GM23248 (cell line): ENCODE measurements around the gene ZFAND5. TPM values are rescaled to one million over a fixed set of nuclear protein-coding genes. Genes with fewer than 3 reads are reported as not detected.

Experiments
- DNase-seq: peaks from one replicate; pipeline ENCODE4 v3.0.0-alpha.2; 2015
- H2AFZ ChIP-seq: fragments of 200-600 bp; sonication (generic); 2 replicates; pipeline ENCODE4 v1.6.1; 2016; ENCODE audit warnings: antibody characterized with exemption
- H3F3A ChIP-seq: fragments of 200-600 bp; sonication (generic); 2 replicates; pipeline ENCODE4 v1.6.1; 2016; ENCODE audit warnings: mild to moderate bottlenecking, antibody characterized with exemption, mixed run types; ENCODE audit not compliant: insufficient read depth
- H3K27ac ChIP-seq: fragments of 200-600 bp; sonication (generic); 2 replicates; pipeline ENCODE4 v1.5.1; 2016; ENCODE audit warnings: mild to moderate bottlenecking
- H3K27me3 ChIP-seq: fragments of 200-600 bp; sonication (generic); replicated peaks from 2 replicates; pipeline ENCODE4 v1.6.1; 2016; ENCODE audit warnings: mild to moderate bottlenecking; ENCODE audit not compliant: insufficient read depth
- H3K36me3 ChIP-seq: fragments of 200-600 bp; sonication (generic); 2 replicates; pipeline ENCODE4 v1.6.1; 2016; ENCODE audit warnings: low read depth, mild to moderate bottlenecking
- H3K4me1 ChIP-seq: fragments of 200-600 bp; sonication (generic); 2 replicates; pipeline ENCODE4 v1.6.1; 2016; ENCODE audit warnings: mild to moderate bottlenecking; ENCODE audit not compliant: insufficient read depth
- H3K4me2 ChIP-seq: fragments of 200-600 bp; sonication (generic); one replicate; pipeline ENCODE4 v1.6.1; 2016; ENCODE audit warnings: mild to moderate bottlenecking; ENCODE audit not compliant: unreplicated experiment
- H3K4me3 ChIP-seq: fragments of 200-600 bp; sonication (generic); 2 replicates; pipeline ENCODE4 v1.5.1; 2016; ENCODE audit warnings: mild to moderate bottlenecking
- H3K79me2 ChIP-seq: fragments of 200-600 bp; sonication (generic); 2 replicates; pipeline ENCODE4 v1.6.1; 2016; ENCODE audit warnings: mild to moderate bottlenecking; ENCODE audit not compliant: insufficient read depth
- H3K9ac ChIP-seq: fragments of 200-600 bp; sonication (generic); 2 replicates; pipeline ENCODE4 v1.6.1; 2016; ENCODE audit warnings: mild to moderate bottlenecking
- H3K9me2 ChIP-seq: fragments of 200-600 bp; sonication (generic); 2 replicates; pipeline ENCODE4 v1.6.1; 2016; ENCODE audit warnings: mixed run types, mild to moderate bottlenecking, moderate library complexity; ENCODE audit not compliant: insufficient read depth
- H3K9me3 ChIP-seq: fragments of 200-600 bp; sonication (generic); one replicate; pipeline ENCODE4 v1.6.1; 2017; ENCODE audit warnings: low read depth
- H4K20me1 ChIP-seq: fragments of 200-600 bp; sonication (generic); 2 replicates; pipeline ENCODE4 v1.6.0; 2016; ENCODE audit not compliant: insufficient read depth
- EZH2 ChIP-seq: fragments of 200-600 bp; sonication (generic); IDR thresholded peaks from 2 replicates; pipeline ENCODE4 v1.6.1; 2018; ENCODE audit warnings: antibody characterized with exemption, mild to moderate bottlenecking; ENCODE audit not compliant: insufficient read depth, poor library complexity, severe bottlenecking
- EZH2phosphoT487 ChIP-seq: fragments of 200-600 bp; sonication (generic); IDR thresholded peaks from 2 replicates; pipeline ENCODE4 v1.6.1; 2018; ENCODE audit warnings: antibody characterized with exemption, moderate library complexity, mild to moderate bottlenecking, low read depth; ENCODE audit not compliant: insufficient read depth
- WGBS, 2 experiments: methylation state at CpG; one replicate each; pipeline ENCODE4 v1.1.6; 2015 to 2017; ENCODE audit warnings: low lambda C conversion rate in 2 of 2, low coverage in 1 of 2; ENCODE audit errors: missing lambda C conversion rate in 2 of 2; 5-methylcytosine and 5-hydroxymethylcytosine counted together
- in situ Hi-C: fragments of 300-500 bp; cut with MboI; formaldehyde crosslinking; loops from 2 replicates; pipeline ENCODE4 v1.15.0; 2020
- polyA plus RNA-seq: library from polyadenylated mRNA; unstranded; fragments of >200 nt; fragmentation: Nextera tagmentation; extraction: Ambion mirVana; gene quantifications from 2 replicates; pipeline ENCODE4 v1.2.1, GENCODE V29; 2016
- total RNA-seq: library from RNA; depleted of rRNA; stranded (reverse); fragments of >200 nt; shearing (Covaris generic); gene quantifications from 2 replicates; pipeline ENCODE4 v1.2.3, GENCODE V29; 2014

Gene ZFAND5
- total and polyA plus RNA-seq, 2 experiments from 2014 or later, result 178 to 184 TPM

DNA sequence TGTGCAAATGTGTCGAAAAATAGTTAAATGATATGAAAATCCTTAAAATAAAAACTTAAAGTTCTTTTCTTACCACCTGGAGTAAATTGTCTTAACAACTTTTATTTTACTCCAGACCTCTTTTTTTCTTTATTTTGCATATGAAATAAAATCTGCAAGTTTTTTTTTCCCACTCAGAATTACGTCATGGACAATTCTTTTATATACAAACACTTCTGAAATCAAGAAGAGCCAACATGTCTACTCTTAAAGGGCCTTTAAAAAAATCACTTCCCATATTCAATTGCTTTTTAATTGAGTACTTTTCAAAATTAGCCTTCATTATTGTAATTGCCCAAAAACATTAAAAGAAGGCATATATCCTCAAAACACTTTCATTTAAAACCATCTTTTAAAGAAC, 37.7 kb upstream of the ZFAND5 start:
- no peak for DNase-seq
- no peaks in the 10 kb centered on the region for H3K79me2 ChIP-seq
- H3K36me3 ChIP-seq, result no peaks in the 10 kb centered on the region
- no peak overlapping the region for H3K9ac ChIP-seq
- H3K4me1 ChIP-seq, result no peaks in the 10 kb centered on the region
- no peak overlapping the region for H3K4me2 ChIP-seq
- H3K4me3 ChIP-seq, result no peak overlapping the region
- TF ChIP-seq EZH2 (no peak), EZH2phosphoT487 (no peak)
- in situ Hi-C loops, result no loop called here
- WGBS, 2 experiments, result 86 to 87% methylated on average over 2 of the region's 2 CpGs
- H3K27me3 ChIP-seq, result no peaks in the 10 kb centered on the region
- H3K9me2 ChIP-seq, result no peaks in the 10 kb centered on the region
- no peaks in the 10 kb centered on the region for H4K20me1 ChIP-seq
- H3K9me3 ChIP-seq, result no peaks in the 10 kb centered on the region
- no peak overlapping the region for H2AFZ ChIP-seq
- H3F3A ChIP-seq, result no peaks in the 10 kb centered on the region
- no peak overlapping the region for H3K27ac ChIP-seq

DNA sequence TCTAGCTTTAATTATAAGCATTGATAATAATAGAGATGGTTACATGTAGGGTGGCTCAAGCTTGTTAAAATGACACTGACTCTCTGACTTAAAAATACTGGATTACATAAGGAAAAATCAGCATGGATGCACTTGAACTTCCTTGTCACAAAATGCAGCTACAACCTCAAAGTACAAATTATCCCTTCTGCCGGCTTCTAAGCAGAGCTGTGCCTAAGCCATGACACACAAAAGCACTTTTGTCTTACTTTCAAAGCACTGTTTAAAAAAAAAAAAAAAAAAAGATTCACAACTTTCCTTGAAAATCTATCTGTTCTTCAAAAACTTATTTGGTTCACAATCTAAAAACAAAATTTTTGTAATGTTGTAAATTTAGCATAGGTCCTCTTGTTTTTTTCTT, 36.4 kb upstream of the ZFAND5 start:
- peaks cover 4% of the 10 kb centered on the region; the same call in 1 of the 2 replicates for H3K4me1 ChIP-seq
- no peak for DNase-seq

DNA sequence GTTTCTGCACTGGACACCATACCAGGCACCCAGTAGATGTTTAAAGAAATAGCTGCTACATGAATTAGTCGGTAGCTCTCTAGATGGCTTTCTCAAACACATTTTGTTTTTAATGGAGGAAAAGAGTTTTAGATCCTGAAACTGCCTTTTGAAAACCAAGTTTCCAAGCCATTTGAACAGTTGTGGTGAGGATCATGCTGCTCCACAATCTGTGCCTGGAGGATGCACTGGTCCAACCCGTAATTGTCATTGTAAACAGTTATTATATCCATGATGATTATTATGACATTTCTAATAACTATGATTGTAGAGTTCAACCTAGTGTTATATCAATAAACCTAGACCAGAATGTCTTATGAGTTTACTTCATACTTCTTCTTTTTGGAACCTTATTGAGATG, 35.9 kb upstream of the ZFAND5 start:
- Histone ChIP-seq H3K27ac (no peak overlapping the region), H3K27me3 (no peaks in the 10 kb centered on the region), H3K9me2 (no peaks in the 10 kb centered on the region), H3K9ac (no peak overlapping the region), H3K4me2 (no peak overlapping the region), H2AFZ (no peak overlapping the region), H3K4me3 (no peak overlapping the region), H3K9me3 (no peaks in the 10 kb centered on the region), H3K79me2 (no peaks in the 10 kb centered on the region), H3K4me1 (peaks cover 6% of the 10 kb centered on the region; the same call in 1 of the 2 replicates), H3F3A (no peaks in the 10 kb centered on the region), H3K36me3 (no peaks in the 10 kb centered on the region), H4K20me1 (no peaks in the 10 kb centered on the region)
- in situ Hi-C loops, result no loop called here
- TF ChIP-seq EZH2, result no peak
- no peak for TF ChIP-seq EZH2phosphoT487
- DNase-seq, result no peak
- 93 to 99% methylated on average over 2 of the region's 2 CpGs for WGBS, 2 experiments

More for the DNA sequence above, 36.4 kb upstream of the ZFAND5 start:
- Histone ChIP-seq H3K9ac (no peak overlapping the region), H3K79me2 (no peaks in the 10 kb centered on the region), H3K9me2 (no peaks in the 10 kb centered on the region), H3K27ac (no peak overlapping the region), H3K36me3 (no peaks in the 10 kb centered on the region), H4K20me1 (no peaks in the 10 kb centered on the region), H2AFZ (no peak overlapping the region), H3K4me2 (no peak overlapping the region), H3K4me3 (no peak overlapping the region), H3K27me3 (no peaks in the 10 kb centered on the region), H3F3A (no peaks in the 10 kb centered on the region), H3K9me3 (no peaks in the 10 kb centered on the region)
- WGBS, 2 experiments, result 56 to 63% methylated on average over 1 of the region's 1 CpG
- in situ Hi-C loops, result no loop called here
- TF ChIP-seq EZH2phosphoT487 (no peak), EZH2 (no peak)

DNA sequence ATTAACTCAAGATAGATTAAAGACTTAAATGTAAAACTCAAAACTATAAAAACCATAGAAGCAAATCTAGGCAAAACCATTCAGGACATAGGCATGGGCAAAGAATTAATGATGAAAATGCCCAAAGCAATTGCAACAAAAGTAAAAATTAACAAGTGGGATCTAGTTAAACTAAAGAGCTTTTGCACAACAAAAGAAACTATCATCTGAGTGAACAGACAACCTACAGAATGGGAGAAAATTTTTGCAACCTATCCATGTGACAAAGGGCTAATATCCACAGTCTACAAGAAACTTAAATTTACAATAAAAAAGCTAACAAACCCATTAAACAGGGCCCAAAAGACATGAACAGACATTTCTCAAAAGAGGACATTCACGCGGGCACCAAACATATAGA, 34.4 kb upstream of the ZFAND5 start:
- no peak overlapping the region for H3K4me3 ChIP-seq
- no peak overlapping the region for H3K4me2 ChIP-seq
- H3K9me2 ChIP-seq, result no peaks in the 10 kb centered on the region
- H3K36me3 ChIP-seq, result no peaks in the 10 kb centered on the region
- no peak overlapping the region for H2AFZ ChIP-seq
- H3K27me3 ChIP-seq, result no peaks in the 10 kb centered on the region
- no peaks in the 10 kb centered on the region for H3K79me2 ChIP-seq
- peaks cover 6% of the 10 kb centered on the region; the same call in 1 of the 2 replicates for H3K4me1 ChIP-seq
- H4K20me1 ChIP-seq, result no peaks in the 10 kb centered on the region
- WGBS, 2 experiments, result 93 to 97% methylated on average over 2 of the region's 2 CpGs
- no peak overlapping the region for H3K9ac ChIP-seq
- DNase-seq, result no peak
- in situ Hi-C loops, result no loop called here
- H3F3A ChIP-seq, result no peaks in the 10 kb centered on the region
- H3K27ac ChIP-seq, result no peak overlapping the region
- no peak for TF ChIP-seq EZH2
- H3K9me3 ChIP-seq, result no peaks in the 10 kb centered on the region

DNA sequence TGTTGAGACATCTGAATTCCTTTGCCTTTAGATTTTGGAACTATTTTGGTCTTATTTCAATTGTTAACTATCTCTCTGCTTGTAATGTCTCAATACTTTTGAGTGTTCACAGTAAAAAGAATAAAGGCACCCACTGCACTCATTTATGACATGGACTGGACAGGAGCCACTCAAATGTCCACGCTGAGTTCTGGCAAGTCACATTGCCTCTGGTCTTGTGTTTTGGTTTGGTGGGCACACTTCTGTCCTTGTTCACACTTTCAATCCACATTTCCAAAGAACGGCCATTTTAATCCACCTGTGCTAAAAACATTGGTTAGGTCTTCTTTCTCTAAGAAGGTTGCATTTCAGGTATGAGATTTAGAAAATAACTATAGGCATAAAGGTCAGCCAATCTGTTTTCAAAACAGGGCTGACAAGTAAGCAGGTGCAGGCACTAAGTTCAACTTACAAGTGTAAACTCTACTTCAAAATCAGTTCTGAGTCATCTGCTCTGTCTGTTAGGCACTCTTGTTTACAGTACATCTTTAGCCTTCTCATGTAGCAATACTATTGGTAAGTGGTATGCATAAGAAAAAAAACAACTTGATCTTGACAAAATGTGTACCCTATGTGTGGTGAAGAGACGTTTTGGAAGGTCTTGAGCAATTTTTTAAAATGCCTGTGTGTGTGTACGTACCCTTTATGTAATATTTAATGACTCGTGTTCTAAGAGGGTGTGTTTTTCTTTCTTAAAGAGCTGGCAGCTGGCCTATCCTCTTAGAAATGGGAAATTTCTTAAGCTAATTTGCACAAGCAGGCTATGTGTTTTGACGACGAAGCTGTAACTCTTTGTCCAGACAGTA, 31.5 kb upstream of the ZFAND5 start:
- H3K9me2 ChIP-seq, result no peaks in the 10 kb centered on the region
- H3K9me3 ChIP-seq, result no peaks in the 10 kb centered on the region
- no peak overlapping the region for H3K4me2 ChIP-seq
- no peak overlapping the region for H3K27ac ChIP-seq
- H3K4me3 ChIP-seq, result no peak overlapping the region
- no peaks in the 10 kb centered on the region for H3F3A ChIP-seq
- no peaks in the 10 kb centered on the region for H3K36me3 ChIP-seq
- 0 out of 2 replicates have a peak overlapping the region, but pooled peaks have one; percentile 9 for H2AFZ ChIP-seq
- no peaks in the 10 kb centered on the region for H3K27me3 ChIP-seq
- H3K4me1 ChIP-seq, result peaks cover 6% of the 10 kb centered on the region; the same call in 1 of the 2 replicates
- H3K79me2 ChIP-seq, result no peaks in the 10 kb centered on the region
- H4K20me1 ChIP-seq, result no peaks in the 10 kb centered on the region
- H3K9ac ChIP-seq, result no peak overlapping the region
- TF ChIP-seq EZH2phosphoT487, result no peak
- TF ChIP-seq EZH2, result no peak
- 23 to 30% methylated on average over 7 of the region's 7 CpGs for WGBS, 2 experiments
- in situ Hi-C loops, result no loop called here
- DNase-seq, result peak; percentile 53
